ENCODE measurements around the gene ANKRD63. TPM values are rescaled to one million over a fixed set of nuclear protein-coding genes. Genes with fewer than 3 reads are reported as not detected.

ANKRD63 gene
- total and polyA plus RNA-seq, 2 of the 8 experiments (the other 6 are each of a cell fraction or from before 2014, with no cell fraction given), result 0.18 to 0.26 TPM

GRCh38 chr15:40303576-40303975 lies 20.7 kb upstream of the ANKRD63 start:
- Histone ChIP-seq H4K5ac (ENCODE audit: insufficient read length, low read depth, low read length) (no peak overlapping the region), H4K20me1 (replicated peaks in 1 of 2; ENCODE audit: control insufficient read depth in 1 of 2, insufficient read depth in 2 of 2, low read length in 2 of 2) (no peaks in the 10 kb centered on the region), H3K79me2 (ENCODE audit: control insufficient read depth in 1 of 2, insufficient read depth in 2 of 2, low read length in 2 of 2) (no peaks in the 10 kb centered on the region), H3K4me2 (ENCODE audit: insufficient read depth in 1 of 2, low read depth in 2 of 2, low read length in 2 of 2) (no peak overlapping the region), H2BK120ac (replicated peaks; ENCODE audit: low read depth, low read length) (no peak overlapping the region), H4K91ac (replicated peaks; ENCODE audit: insufficient read length, low read length) (no peak overlapping the region), H3K4me3 (ENCODE audit: extremely low read depth in 1 of 4, insufficient read depth in 2 of 4, low read depth in 3 of 4, low read length in 4 of 4) (no peak overlapping the region), H3K56ac (replicated peaks; ENCODE audit: insufficient read length, low read depth, low read length) (no peak overlapping the region), H3K23me2 (ENCODE audit: low read depth, low read length) (no peaks in the 10 kb centered on the region), H3K9me3 (ENCODE audit: insufficient read depth in 2 of 2, low read depth in 1 of 2, low read length in 1 of 2) (0 out of 4 replicates have a peak, but pooled peaks cover 0 to 3% of the 10 kb centered on the region in 2 experiments), H3K27me3 (replicated peaks in 1 of 4; ENCODE audit: control insufficient read depth in 3 of 4, extremely low read depth in 1 of 4, insufficient read depth in 3 of 4, low read length in 3 of 4) (no peaks in the 10 kb centered on the region; a peak in 1 of 7 replicates), H3K36me3 (ENCODE audit: control insufficient read depth in 2 of 4, insufficient read depth in 4 of 4, low read length in 3 of 4) (no peaks in the 10 kb centered on the region), H3K4ac (replicated peaks; ENCODE audit: insufficient read length, low read depth, low read length) (no peak overlapping the region), H3K9ac (replicated peaks in 1 of 4; ENCODE audit: extremely low read depth in 1 of 4, low read depth in 3 of 4, low read length in 3 of 4) (no peak overlapping the region), H2BK15ac (ENCODE audit: low read length) (no peak overlapping the region), H3K79me1 (ENCODE audit: low read depth, low read length) (no peaks in the 10 kb centered on the region), H4K8ac (ENCODE audit: extremely low read depth, insufficient read depth, low read length) (no peak overlapping the region), H2BK5ac (ENCODE audit: low read depth, low read length) (no peak overlapping the region; the same call in 1 of the 2 replicates), H2BK12ac (ENCODE audit: low read depth, low read length) (no peak overlapping the region), H3K14ac (ENCODE audit: insufficient read length) (no peak overlapping the region), H3K23ac (ENCODE audit: insufficient read length) (no peak overlapping the region), H2BK20ac (ENCODE audit: low read length) (no peak overlapping the region), H2AK5ac (ENCODE audit: low read depth, low read length) (no peak overlapping the region), H3K27ac (ENCODE audit: low read depth, low read length) (no peak overlapping the region), H3K4me1 (replicated peaks in 1 of 4; ENCODE audit: control insufficient read depth in 3 of 4, insufficient read depth in 4 of 4, low read length in 3 of 4) (peaks cover 0 to 37% (median 19%) of the 10 kb centered on the region in 4 experiments; a peak in 6 of 7 replicates), H2AFZ (ENCODE audit: low read length) (no peak overlapping the region), H3K18ac (ENCODE audit: extremely low read depth, low read length) (no peak overlapping the region)
- ChIA-PET POLR2A (ENCODE audit: partially characterized antibody) (interaction anchor here (1.4 kb wide), 1 partner anchor 13 kb away, joined by 3 read pairs; no protein-coding TSS in a partner anchor), CTCF (ENCODE audit: partially characterized antibody) (interaction anchor here (1.1 to 23.9 kb wide), 6 partner anchors 14 to 50 kb away, joined by 3 to 584 read pairs (median 152); partner anchors contain the start of genes ANKRD63, CCDC9B and INAFM2)
- DNase-seq (ENCODE audit: low read depth in 1 of 2, low spot score in 2 of 2) (no peak), FAIRE-seq (no peak)
- WGBS, 2 experiments (ENCODE audit: extremely low coverage in 1 of 2, insufficient coverage in 1 of 2, insufficient read length in 1 of 2, insufficient replicate concordance in 2 of 2, low coverage in 1 of 2, low lambda C conversion rate in 2 of 2, missing lambda C conversion rate in 1 of 2), result 73% methylated on average over 2 of the region's 2 CpGs; no CpG with 5 or more reads in 1 of the 2 experiments
- TF ChIP-seq EP300 (IDR thresholded peaks at IDR 0.05; ENCODE audit: borderline replicate concordance in 1 of 2, low read depth in 2 of 2, low read length in 2 of 2) (no peak), SRF (IDR thresholded peaks at IDR 0.05; ENCODE audit: low read depth, low read length) (no peak), MAX (IDR thresholded peaks at IDR 0.05) (no peak), JUND (IDR thresholded peaks at IDR 0.05; ENCODE audit: low read length) (no peak), SP2 (IDR thresholded peaks at IDR 0.05; ENCODE audit: low read length) (no peak), EGR1 (IDR thresholded peaks at IDR 0.05; ENCODE audit: borderline replicate concordance, low read depth, low read length) (no peak)

All from H1 (cell line).